HepG2 (cell line): ENCODE data around the gene SLC45A2. TPM values are rescaled to one million over a fixed set of nuclear protein-coding genes. Genes with fewer than 3 reads are reported as not detected.

Source experiments
- CCDC6 ChIP-seq: sonication (generic); formaldehyde crosslinking; IDR thresholded peaks from 2 replicates; pipeline ENCODE4 v1.8.1; 2022; ENCODE audit warnings: mild to moderate bottlenecking, missing genetic modification reagents, moderate library complexity
- MAFF ChIP-seq: IDR thresholded peaks from 2 replicates; pipeline ENCODE4 v1.6.1; 2011; ENCODE audit warnings: low read depth, low read length, improper control_type of control experiment
- MYNN ChIP-seq: sonication (generic); formaldehyde crosslinking; IDR thresholded peaks from 2 replicates; pipeline ENCODE4 v1.4.0; 2020; ENCODE audit warnings: mild to moderate bottlenecking, low read depth, missing genetic modification reagents
- RNF219 ChIP-seq: sonication (generic); formaldehyde crosslinking; IDR thresholded peaks from 2 replicates; pipeline ENCODE4 v1.5.0; 2020; ENCODE audit warnings: mild to moderate bottlenecking, missing genetic modification reagents
- SKI ChIP-seq: fragments of 450-650 bp; IDR thresholded peaks from one replicate; pipeline ENCODE4 v1.6.1; 2018; ENCODE audit warnings: mild to moderate bottlenecking; ENCODE audit not compliant: partially characterized antibody
- STAT6 ChIP-seq: sonication (generic); formaldehyde crosslinking; IDR thresholded peaks from 2 replicates; pipeline ENCODE4 v1.4.0; 2020; ENCODE audit warnings: missing genetic modification reagents, mild to moderate bottlenecking, borderline replicate concordance
- polyA plus RNA-seq, 8 experiments: library from polyadenylated mRNA; depleted of rRNA in 3 of 8; stranded (reverse) in 7 of 8; unstranded in 1 of 8; fragments of >200 nt; fragmentation: Illumina TruSeq in 4 of 8; extraction: Trizol in 4 of 8; gene quantifications; 2 replicates each; pipeline versions ENCODE4 v1.2.1 to v1.2.3, GENCODE V29; 2011 to 2016; ENCODE audit warnings: low read depth in 4 of 8, missing spikeins in 1 of 8, mixed read lengths in 1 of 8; ENCODE audit not compliant: insufficient read depth in 1 of 8
- total RNA-seq, 5 experiments: library from RNA; depleted of rRNA; stranded (reverse); fragments of >200 nt; fragmentation: Illumina TruSeq; extraction: Trizol; gene quantifications; 2 replicates each; pipeline ENCODE4 v1.2.3, GENCODE V29; 2016; ENCODE audit warnings: low read depth in 1 of 5
- TF ChIP-seq, protein P1 (sequence below): sonication (generic); formaldehyde crosslinking; conservative IDR thresholded peaks from 2 replicates; pipeline ENCODE4 v1.4.0; 2020; ENCODE audit warnings: missing genetic modification reagents

SLC45A2 gene
- total and polyA plus RNA-seq, 2 of the 13 experiments (the other 11 are each of a cell fraction or from before 2014, with no cell fraction given): 0.22 to 0.24 TPM

DNA sequence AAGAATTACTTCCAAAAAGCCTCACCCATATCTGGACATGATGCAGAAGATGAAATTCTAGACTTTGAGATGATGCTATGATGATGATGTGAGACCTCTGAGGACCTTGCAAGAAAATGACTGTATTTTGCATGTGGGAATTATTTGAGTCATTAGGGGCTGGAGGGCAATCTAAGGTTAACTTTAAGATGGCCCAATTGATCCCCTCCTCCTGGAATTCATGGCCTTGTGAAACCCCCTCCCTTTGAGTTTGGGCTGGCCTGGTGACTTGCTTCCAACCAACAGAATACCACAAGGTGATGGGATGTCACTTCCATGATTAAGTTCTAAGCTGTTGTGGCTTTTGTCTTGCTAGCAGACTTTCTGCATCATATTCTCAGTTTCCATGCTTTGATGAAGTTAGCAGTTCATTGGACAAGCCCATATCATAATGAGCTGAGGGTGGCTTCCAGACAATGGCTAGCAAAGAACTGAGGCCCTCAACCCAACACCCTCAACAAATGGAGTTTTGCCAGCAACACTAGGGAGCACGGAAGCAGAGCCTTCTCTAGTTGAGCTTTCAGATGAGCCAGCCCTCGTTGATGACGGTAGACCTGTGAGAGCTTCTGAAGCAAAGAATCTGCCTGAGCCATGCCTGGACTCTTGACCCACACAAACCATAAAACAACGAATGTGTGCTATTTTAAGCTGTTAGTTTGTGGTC lies 30.8 kb upstream of the SLC45A2 start (continued):
- TF ChIP-seq STAT6 (CRISPR knock-in tag) (no peak), SKI (no peak), MAFF (no peak), RNF219 (CRISPR knock-in tag) (no peak), CCDC6 (CRISPR knock-in tag) (no peak), MYNN (no peak)
- TF ChIP-seq, protein P1, sequence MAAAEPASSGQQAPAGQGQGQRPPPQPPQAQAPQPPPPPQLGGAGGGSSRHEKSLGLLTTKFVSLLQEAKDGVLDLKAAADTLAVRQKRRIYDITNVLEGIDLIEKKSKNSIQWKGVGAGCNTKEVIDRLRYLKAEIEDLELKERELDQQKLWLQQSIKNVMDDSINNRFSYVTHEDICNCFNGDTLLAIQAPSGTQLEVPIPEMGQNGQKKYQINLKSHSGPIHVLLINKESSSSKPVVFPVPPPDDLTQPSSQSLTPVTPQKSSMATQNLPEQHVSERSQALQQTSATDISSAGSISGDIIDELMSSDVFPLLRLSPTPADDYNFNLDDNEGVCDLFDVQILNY (CRISPR knock-in tag): no peak
